Thoracic aorta (tissue), 2 donors: ENCODE measurements around the gene ATG7. TPM values are rescaled to one million over a fixed set of nuclear protein-coding genes. Genes with fewer than 3 reads are reported as not detected.

Source experiments
- ATAC-seq: fragments of 150-250 bp; one replicate; pipeline ENCODE4 v1.8.0; 2017; ENCODE audit warnings: low read depth; ENCODE audit not compliant: insufficient number of reproducible peaks, low FRiP score
- DNase-seq: peaks from one replicate; pipeline ENCODE4 v3.0.0-alpha.2; 2020; ENCODE audit warnings: low spot score
- H3K27ac ChIP-seq, 2 donors: fragments of 200-600 bp; sonication (generic); 1 replicate in 1 of 2; 2 replicates in 1 of 2; pipeline ENCODE4 v1.5.1; 2016; ENCODE audit warnings: mild to moderate bottlenecking in 2 of 2, moderate library complexity in 2 of 2
- H3K27me3 ChIP-seq: fragments of 200-600 bp; sonication (generic); replicated peaks from 2 replicates; pipeline ENCODE4 v1.6.0; 2016; ENCODE audit warnings: mild to moderate bottlenecking; ENCODE audit not compliant: insufficient read depth
- H3K36me3 ChIP-seq: fragments of 200-600 bp; sonication (generic); one replicate; pipeline ENCODE4 v1.5.1; 2016
- H3K4me1 ChIP-seq, 2 donors: fragments of 200-600 bp; sonication (generic); 1 replicate in 1 of 2; 2 replicates in 1 of 2; pipeline versions ENCODE4 v1.5.1 to v1.6.0; 2016; ENCODE audit warnings: low read depth in 2 of 2, mild to moderate bottlenecking in 1 of 2; ENCODE audit not compliant: control insufficient read depth in 1 of 2
- H3K4me3 ChIP-seq: fragments of 200-600 bp; sonication (generic); 2 replicates; pipeline ENCODE4 v1.5.1; 2016; ENCODE audit warnings: mild to moderate bottlenecking
- H3K9me3 ChIP-seq: fragments of 200-600 bp; sonication (generic); 2 replicates; pipeline ENCODE4 v1.5.1; 2016
- CTCF ChIP-seq: fragments of 200-600 bp; sonication (generic); IDR thresholded peaks from one replicate; pipeline ENCODE4 v1.5.1; 2019; ENCODE audit warnings: antibody characterized with exemption
- total RNA-seq, 2 donors: library from RNA; depleted of rRNA; stranded (reverse); fragments of >200 nt; gene quantifications; one replicate each; pipeline versions ENCODE4 v1.1.0 to v1.2.3, GENCODE V29; 2016

The ATG7 gene
- total RNA-seq, 2 donors from 2014 or later: 56.6 to 88.3 TPM

- no peak for ATAC-seq
- Histone ChIP-seq H3K36me3 (peaks cover 29% of the 10 kb centered on the region), H3K9me3 (no peaks in the 10 kb centered on the region), H3K4me1 (peaks cover 9 to 22% of the 10 kb centered on the region in 2 donors), H3K4me3 (no peak overlapping the region), H3K27ac (no peak overlapping the region), H3K27me3 (no peaks in the 10 kb centered on the region)
- TF ChIP-seq CTCF: no peak
- DNase-seq: no peak
These were observed 32.0 kb downstream of the ATG7 start for GRCh38 chr3:11304175-11304574.

DNA sequence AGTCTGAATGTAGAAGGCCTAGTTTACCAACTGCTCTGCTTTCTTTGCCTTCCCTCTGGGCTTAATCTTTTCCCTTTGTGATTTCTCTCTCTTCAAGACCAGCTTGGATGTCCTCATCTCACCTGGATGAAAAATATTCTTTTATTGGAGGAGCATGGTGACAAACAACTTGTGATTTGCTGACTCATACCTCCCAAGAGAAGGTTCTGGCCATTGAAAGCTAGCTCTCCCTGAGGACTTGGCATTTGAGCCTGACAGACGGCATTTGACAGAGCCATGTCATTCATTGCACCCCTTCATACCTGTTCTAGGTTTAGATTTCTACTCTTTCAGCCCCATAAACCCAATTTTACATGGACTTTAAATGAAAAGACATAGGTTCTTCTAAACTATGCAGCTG lies 33.3 kb downstream of the ATG7 start:
- DNase-seq (no peak), ATAC-seq (no peak)
- Histone ChIP-seq H3K27ac (peak overlapping the region in 1 of 2 donors; percentile 14), H3K9me3 (no peaks in the 10 kb centered on the region), H3K4me1 (peaks cover 9 to 22% of the 10 kb centered on the region in 2 donors), H3K36me3 (peaks cover 34% of the 10 kb centered on the region), H3K27me3 (no peaks in the 10 kb centered on the region), H3K4me3 (no peak overlapping the region)
- no peak for TF ChIP-seq CTCF

DNA sequence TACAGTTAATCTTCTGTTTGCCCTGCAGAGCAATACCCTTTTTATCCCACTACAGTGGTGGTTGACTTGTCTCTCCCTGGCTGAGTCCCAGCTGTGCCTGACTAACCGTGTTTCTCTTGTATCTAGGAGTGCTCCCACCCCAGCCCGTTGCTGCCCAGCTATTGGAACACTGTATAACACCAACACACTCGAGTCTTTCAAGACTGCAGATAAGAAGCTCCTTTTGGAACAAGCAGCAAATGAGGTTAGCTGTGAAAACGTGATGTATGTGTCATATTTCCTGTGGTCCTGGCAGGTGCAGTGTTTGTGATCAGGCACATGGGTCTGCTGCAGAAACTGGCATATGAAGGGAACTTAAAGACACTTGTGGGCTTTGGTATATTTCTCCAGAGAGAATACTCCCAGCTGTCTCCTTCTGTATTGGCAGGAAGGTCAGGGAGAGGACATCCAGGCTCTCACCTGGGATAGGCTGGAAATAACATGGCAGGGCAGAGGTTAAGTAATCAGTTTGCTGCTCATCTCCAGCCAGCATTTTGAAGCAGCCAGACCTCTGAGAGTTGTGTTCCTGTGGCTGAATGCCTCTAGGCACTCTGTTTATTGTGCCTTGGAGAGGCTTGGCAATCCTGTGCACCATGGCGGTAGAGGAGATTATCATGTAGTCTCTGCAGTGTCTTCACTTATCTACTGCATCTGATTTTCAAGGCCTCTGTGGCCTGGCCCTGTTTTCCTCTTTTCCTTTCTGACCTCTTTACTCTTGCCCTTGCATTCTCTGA lies 34.8 kb downstream of the ATG7 start:
- DNase-seq: no peak
- TF ChIP-seq CTCF: no peak
- Histone ChIP-seq H3K9me3 (no peaks in the 10 kb centered on the region), H3K4me3 (no peak overlapping the region), H3K27ac (peak overlapping the region in 1 of 2 donors; percentile 20), H3K4me1 (peaks cover 9 to 22% of the 10 kb centered on the region in 2 donors), H3K27me3 (no peaks in the 10 kb centered on the region), H3K36me3 (peaks cover 40% of the 10 kb centered on the region)
- ATAC-seq: no peak

DNA sequence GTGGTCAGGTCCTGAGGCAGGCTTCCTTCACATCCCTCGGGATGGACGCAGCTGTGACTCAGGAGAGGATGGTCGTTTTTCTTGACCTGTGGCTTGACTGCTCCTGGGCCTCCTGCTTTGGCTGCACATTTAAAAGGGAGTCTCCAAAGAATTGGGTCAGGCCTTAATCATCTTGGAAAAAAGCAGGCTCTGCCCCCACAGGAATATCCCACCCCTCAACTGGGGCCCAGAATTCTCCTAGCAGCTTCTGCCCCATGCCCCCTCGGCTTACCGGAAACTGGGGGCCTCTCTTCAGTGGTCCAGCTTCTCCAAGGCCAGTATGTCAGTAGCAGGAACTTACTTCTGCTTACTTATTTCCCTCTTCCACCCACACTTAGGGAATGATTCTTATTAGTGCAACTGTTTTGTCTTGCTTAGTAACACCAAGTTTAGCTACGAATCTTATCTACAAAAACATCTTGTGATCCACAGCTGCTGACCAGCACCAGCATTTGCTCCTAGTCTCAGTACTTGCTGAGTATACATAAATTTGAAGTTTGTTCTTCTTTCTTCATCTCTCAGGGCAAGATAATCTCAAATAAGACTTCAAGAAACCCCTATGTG lies 35.7 kb downstream of the ATG7 start:
- ATAC-seq (no peak), DNase-seq (no peak)
- no peak for TF ChIP-seq CTCF
- no peaks in the 10 kb centered on the region for H3K27me3 ChIP-seq
- peaks cover 45% of the 10 kb centered on the region for H3K36me3 ChIP-seq
- peaks cover 9 to 22% of the 10 kb centered on the region in 2 donors for H3K4me1 ChIP-seq
- peak overlapping the region in 1 of 2 donors; percentile 20 for H3K27ac ChIP-seq
- H3K4me3 ChIP-seq: no peak overlapping the region
- no peaks in the 10 kb centered on the region for H3K9me3 ChIP-seq

GRCh38 chr3:11310258-11310657 lies 38.1 kb downstream of the ATG7 start:
- H3K27ac ChIP-seq: no peak overlapping the region
- DNase-seq (no peak), ATAC-seq (no peak)
- H3K4me3 ChIP-seq: no peak overlapping the region
- TF ChIP-seq CTCF: no peak
- peaks cover 48% of the 10 kb centered on the region for H3K36me3 ChIP-seq
- H3K4me1 ChIP-seq: peaks cover 6 to 19% of the 10 kb centered on the region in 2 donors
- H3K9me3 ChIP-seq: no peaks in the 10 kb centered on the region
- H3K27me3 ChIP-seq: no peaks in the 10 kb centered on the region
